Activated naive CD4-positive, alpha-beta T cell treated with anti-CD3 and anti-CD28 coated beads for 36 hours (primary cell): Measurements from ENCODE around the gene ADORA1. TPM values are rescaled to one million over a fixed set of nuclear protein-coding genes. Genes with fewer than 3 reads are reported as not detected.

Source experiments
- CTCF ChIA-PET: fragments of 350-600 bp; sonication (Branson Sonifier 250); formaldehyde crosslinking; loops from one replicate; lab custom pipeline; 2021; ENCODE audit warnings: antibody characterized with exemption; lab: Charles Lee
- DNase-seq: peaks from one replicate; pipeline ENCODE4 v3.0.0-alpha.2; 2020
- H3K27ac Mint-ChIP-seq: one replicate; pipeline ENCODE4 v1.8.0; 2021; ENCODE audit warnings: mild to moderate bottlenecking, mixed read lengths
- H3K27me3 Mint-ChIP-seq: one replicate; pipeline ENCODE4 v1.8.0; 2021; ENCODE audit warnings: low read depth, mixed read lengths
- H3K36me3 Mint-ChIP-seq: one replicate; pipeline ENCODE4 v1.8.0; 2021; ENCODE audit warnings: low read depth, mixed read lengths
- H3K4me1 Mint-ChIP-seq: one replicate; pipeline ENCODE4 v1.8.0; 2021; ENCODE audit warnings: low read depth, mixed read lengths
- H3K4me3 Mint-ChIP-seq: one replicate; pipeline ENCODE4 v1.8.0; 2021; ENCODE audit warnings: mild to moderate bottlenecking, moderate library complexity, mixed read lengths
- H3K9me3 Mint-ChIP-seq: one replicate; pipeline ENCODE4 v1.8.0; 2021; ENCODE audit warnings: mixed read lengths
- intact Hi-C: fragments of 100-400 bp; cut with micrococcal nuclease; formaldehyde crosslinking; loops from one replicate; pipeline ENCODE4 v1.15.1; 2023
- total RNA-seq, 2 experiments: library from RNA; stranded (reverse); gene quantifications; one replicate each; pipeline ENCODE4 v1.2.3, GENCODE V29; 2021

Gene ADORA1
- total RNA-seq, 2 experiments from 2014 or later = not detected

DNA sequence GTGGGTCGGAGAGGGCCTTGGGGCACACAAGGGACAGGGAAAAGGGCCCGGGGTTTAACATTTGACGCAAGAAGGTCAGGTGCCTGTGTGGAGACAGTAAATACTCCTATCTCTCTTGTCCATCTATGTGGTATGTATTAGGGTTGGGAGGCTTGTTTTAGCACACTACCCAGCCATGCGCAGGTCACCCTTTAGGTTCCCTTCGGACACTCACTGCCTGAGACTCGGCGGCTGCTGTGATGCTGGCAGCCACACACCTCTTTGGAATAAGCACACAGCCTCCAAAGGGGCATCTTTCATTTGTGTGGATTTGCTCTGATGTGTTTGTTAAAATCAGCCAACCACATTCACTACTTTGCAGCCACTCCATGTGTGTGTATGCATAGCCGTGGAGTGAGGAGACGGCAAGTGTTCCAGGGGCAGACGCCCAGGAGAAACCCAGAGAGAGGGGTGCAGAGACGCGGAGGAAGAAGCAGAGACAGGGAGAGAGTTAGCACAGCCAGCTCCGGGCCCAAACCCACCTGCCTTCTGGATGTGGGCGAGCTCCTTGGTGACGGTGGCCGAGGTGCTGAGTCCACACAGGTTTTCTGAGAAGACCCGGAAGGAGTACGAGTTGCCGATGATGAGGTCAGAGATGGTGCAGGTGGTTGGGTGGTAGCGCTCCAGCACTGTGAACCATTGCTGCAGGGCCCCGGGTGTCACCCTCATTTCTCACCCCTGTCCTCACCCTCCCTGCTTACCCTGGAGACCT is 42.4 kb downstream of the ADORA1 start:
- no peaks in the 10 kb centered on the region for H3K36me3 Mint-ChIP-seq
- intact Hi-C loops = no loop called here

DNA sequence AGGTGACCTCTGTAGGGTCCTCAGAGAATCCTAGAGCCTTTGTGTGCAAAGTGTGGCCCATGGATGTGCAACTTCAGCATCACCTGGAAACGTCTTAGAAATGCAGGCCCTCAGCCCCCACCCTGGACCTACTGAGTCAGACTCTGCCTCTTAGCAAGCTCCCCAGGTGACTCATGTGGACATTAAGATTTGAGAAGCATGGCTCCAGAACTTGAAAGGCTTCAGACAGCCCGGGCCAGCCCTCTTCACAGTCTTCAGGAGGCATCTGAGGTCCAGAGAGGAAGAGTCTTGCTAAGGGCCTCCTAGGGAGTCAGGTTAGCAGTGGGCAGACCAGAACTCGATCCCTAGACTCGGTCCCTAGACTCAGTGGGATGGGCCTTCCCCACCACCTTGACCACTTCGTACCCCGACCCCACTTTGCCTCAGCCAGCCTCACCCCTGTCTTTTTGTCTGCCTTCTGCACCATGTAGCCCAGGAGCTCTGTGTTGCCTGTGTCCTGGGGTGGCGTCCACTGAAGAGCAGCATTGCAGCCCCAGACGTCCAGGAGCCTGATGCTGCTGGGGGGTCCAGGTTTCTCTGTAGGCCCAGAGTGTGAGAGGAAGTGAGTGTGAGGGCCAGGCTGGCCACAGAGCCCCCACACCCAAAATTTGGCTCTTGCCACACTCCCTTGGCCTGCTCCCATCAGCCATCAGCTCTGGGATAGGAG is 43.3 kb downstream of the ADORA1 start:
- no peaks in the 10 kb centered on the region for H3K27me3 Mint-ChIP-seq
- H3K27ac Mint-ChIP-seq = no peak overlapping the region
- no peak overlapping the region for H3K4me3 Mint-ChIP-seq
- H3K9me3 Mint-ChIP-seq = no peaks in the 10 kb centered on the region
- intact Hi-C loops = no loop called here
- H3K36me3 Mint-ChIP-seq = no peaks in the 10 kb centered on the region
- CTCF ChIA-PET = interaction anchor here (1.0 to 3.3 kb wide), 4 partner anchors 12 to 141 kb away, joined by 3 to 37 read pairs (median 7); no protein-coding TSS in a partner anchor
- H3K4me1 Mint-ChIP-seq = no peaks in the 10 kb centered on the region
- no peak for DNase-seq

More for the DNA sequence above, 42.4 kb downstream of the ADORA1 start:
- Mint-ChIP-seq H3K4me3 (no peak overlapping the region), H3K27ac (no peak overlapping the region), H3K4me1 (no peaks in the 10 kb centered on the region), H3K9me3 (no peaks in the 10 kb centered on the region), H3K27me3 (no peaks in the 10 kb centered on the region)
- CTCF ChIA-PET = interaction anchor here (0.6 to 1.0 kb wide), 4 partner anchors 41 to 563 kb away, joined by 3 read pairs; no protein-coding TSS in a partner anchor
- DNase-seq = no peak

DNA sequence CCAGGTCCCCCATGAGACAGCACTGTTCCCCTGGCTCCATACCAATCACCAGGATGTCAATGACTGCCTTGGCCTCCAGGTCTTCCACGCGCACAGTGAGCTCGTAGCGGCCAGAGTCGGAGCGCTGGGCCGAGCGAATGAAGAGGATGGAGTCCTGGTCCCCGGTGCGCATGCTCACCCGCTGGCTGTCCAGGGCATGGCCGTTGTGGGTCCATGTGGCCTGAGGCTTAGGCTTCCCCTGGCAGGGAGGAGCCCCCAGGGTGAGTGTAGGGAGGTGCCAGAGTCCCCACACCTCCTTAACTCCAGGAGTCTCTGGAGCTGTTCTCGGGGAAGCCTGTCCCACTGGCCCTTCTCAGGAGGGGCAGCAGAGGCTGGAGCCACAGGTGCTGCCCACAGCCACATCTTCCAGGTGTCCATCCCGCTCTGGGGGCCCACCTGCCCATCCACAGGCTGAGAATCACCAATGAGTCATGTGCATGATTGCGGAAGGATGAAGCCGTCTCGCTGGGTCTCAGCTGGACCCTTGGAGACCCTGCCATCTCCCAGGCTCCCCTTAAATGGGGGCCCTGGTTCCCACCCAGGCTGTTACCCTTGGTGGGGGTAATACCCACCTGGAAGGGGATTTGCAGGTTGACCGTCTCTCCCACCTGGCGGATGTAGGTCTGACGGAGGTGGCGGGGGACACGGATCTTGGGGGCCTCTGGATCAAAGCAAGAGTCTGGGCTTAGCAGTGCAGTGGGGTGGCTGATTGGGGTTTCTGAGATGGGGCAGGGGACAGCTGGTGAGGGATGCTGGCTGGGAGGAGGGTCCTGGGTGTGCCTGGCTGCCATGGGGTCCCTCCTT is 44.0 kb downstream of the ADORA1 start:
- Mint-ChIP-seq H3K27me3 (no peaks in the 10 kb centered on the region), H3K27ac (no peak overlapping the region), H3K4me3 (no peak overlapping the region), H3K4me1 (no peaks in the 10 kb centered on the region), H3K9me3 (no peaks in the 10 kb centered on the region), H3K36me3 (no peaks in the 10 kb centered on the region)
- no peak for DNase-seq
- intact Hi-C loops = loop anchor here (1.0 to 2.0 kb wide), 2 partner anchors 53 to 132 kb away; no protein-coding TSS in a partner anchor
- CTCF ChIA-PET = interaction anchor here (0.6 to 3.3 kb wide), 18 partner anchors 9 to 268 kb away, joined by 3 to 37 read pairs (median 4); no protein-coding TSS in a partner anchor

DNA sequence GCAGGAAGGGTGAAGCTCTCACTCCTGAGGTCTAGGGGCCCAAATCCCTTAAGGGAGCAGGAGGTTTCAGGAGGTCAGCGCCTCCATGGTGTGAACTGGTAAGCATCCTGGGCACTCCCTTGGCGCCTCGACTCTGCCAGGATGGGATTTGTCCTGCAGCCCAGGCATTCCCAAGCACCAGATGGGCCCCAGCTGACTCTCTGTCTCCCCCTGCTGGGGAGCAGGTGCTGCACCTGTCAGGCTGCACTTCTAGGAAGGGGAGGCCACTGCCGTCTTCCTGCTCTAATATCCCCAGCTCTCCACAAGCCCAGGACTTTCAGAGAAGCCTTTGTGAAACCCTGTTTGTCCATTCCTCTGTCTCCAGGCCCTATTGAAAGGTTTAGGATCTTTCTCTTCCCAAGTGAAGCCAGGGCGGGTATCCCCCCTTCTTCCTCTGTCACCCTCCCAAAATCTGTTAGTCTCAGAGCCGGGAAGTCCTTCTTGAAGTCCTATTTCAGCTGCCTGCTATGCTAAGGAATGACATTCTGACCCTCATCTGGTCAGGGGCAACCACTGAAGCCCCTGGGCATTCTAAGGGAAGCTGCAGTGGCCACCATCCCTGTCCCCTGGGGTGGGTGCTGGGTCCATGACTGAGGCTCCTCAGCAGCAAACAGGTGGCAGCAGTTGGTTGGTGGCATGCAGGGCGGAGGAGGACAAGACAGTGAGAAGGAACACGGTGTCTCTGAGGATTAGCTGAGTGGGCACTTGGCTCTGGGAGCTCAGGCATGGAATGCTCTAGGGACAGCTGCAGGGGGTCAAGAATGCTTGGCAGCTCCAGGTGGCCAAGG is 44.9 kb downstream of the ADORA1 start:
- CTCF ChIA-PET = interaction anchor here (0.6 to 3.3 kb wide), 25 partner anchors 9 to 375 kb away, joined by 3 to 37 read pairs (median 4); no protein-coding TSS in a partner anchor
- Mint-ChIP-seq H3K27me3 (no peaks in the 10 kb centered on the region), H3K36me3 (no peaks in the 10 kb centered on the region), H3K4me3 (no peak overlapping the region), H3K9me3 (no peaks in the 10 kb centered on the region), H3K4me1 (no peaks in the 10 kb centered on the region), H3K27ac (no peak overlapping the region)
- intact Hi-C loops = loop anchor here (1.0 to 2.0 kb wide), 2 partner anchors 54 to 133 kb away; no protein-coding TSS in a partner anchor
- peak; percentile 61 for DNase-seq

DNA sequence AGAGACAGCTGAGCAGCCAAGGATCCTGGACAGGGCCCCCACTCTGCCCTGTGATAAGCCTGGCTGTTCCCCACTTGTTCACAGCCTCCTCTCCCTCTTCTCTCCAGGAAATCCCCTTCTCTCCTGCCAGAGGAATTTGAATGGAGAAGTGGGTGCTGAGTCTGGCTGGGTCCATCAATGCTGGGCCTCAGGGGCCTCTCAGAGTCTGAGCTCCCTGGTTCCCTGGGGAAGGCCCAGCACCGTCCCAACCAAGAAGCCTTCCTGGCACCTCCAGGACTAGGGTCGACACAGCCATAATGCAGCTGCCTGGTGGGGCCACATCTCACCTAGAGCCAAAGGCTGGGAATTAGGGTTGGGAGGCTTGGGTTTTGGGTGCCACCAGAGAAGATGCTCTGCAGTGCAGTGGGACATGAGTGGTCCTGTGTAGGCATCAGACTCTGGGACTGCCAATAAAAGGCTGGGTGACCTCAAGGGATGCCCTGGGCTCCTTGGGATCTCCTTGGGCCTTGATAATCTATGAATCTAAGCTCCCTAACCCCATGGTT is 45.6 kb downstream of the ADORA1 start:
- H3K4me1 Mint-ChIP-seq = no peaks in the 10 kb centered on the region
- no peak for DNase-seq
- H3K4me3 Mint-ChIP-seq = no peak overlapping the region
- no peak overlapping the region for H3K27ac Mint-ChIP-seq
- H3K36me3 Mint-ChIP-seq = no peaks in the 10 kb centered on the region
- H3K27me3 Mint-ChIP-seq = no peaks in the 10 kb centered on the region
- H3K9me3 Mint-ChIP-seq = no peaks in the 10 kb centered on the region
- intact Hi-C loops = loop anchor here (2.0 kb wide), 1 partner anchor 54 kb away; no protein-coding TSS in a partner anchor
- CTCF ChIA-PET = interaction anchor here (0.7 to 3.3 kb wide), 18 partner anchors 11 to 374 kb away, joined by 3 to 37 read pairs (median 4); partner anchors contain the start of gene TMEM183A

DNA sequence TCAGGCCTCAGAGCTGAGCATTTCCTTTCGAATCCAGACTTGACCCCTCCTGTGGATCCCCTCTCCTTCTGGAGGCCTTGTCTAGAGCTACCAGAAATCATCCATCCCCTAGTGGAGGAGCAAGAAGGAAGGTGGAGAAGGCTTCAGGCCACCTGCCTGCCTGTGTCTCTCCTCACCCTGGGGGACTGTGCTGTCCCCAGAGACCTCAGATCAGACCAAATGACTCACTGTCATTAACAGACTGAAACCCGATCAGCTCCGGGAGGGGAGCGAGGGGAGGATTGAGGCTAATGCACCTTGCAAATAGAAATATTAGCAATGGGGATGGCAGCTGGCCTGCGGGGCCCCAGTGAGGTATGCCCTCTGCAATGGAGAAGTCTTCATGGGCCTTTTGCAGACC is 46.0 kb downstream of the ADORA1 start:
- no peaks in the 10 kb centered on the region for H3K36me3 Mint-ChIP-seq
- CTCF ChIA-PET = interaction anchor here (0.8 to 3.3 kb wide), 12 partner anchors 12 to 166 kb away, joined by 3 to 37 read pairs (median 4); partner anchors contain the start of gene TMEM183A
- H3K27ac Mint-ChIP-seq = no peak overlapping the region
- no peak for DNase-seq
- H3K4me1 Mint-ChIP-seq = no peaks in the 10 kb centered on the region
- intact Hi-C loops = loop anchor here (2.0 kb wide), 1 partner anchor 55 kb away; no protein-coding TSS in a partner anchor
- no peak overlapping the region for H3K4me3 Mint-ChIP-seq
- H3K27me3 Mint-ChIP-seq = no peaks in the 10 kb centered on the region
- H3K9me3 Mint-ChIP-seq = no peaks in the 10 kb centered on the region

DNA sequence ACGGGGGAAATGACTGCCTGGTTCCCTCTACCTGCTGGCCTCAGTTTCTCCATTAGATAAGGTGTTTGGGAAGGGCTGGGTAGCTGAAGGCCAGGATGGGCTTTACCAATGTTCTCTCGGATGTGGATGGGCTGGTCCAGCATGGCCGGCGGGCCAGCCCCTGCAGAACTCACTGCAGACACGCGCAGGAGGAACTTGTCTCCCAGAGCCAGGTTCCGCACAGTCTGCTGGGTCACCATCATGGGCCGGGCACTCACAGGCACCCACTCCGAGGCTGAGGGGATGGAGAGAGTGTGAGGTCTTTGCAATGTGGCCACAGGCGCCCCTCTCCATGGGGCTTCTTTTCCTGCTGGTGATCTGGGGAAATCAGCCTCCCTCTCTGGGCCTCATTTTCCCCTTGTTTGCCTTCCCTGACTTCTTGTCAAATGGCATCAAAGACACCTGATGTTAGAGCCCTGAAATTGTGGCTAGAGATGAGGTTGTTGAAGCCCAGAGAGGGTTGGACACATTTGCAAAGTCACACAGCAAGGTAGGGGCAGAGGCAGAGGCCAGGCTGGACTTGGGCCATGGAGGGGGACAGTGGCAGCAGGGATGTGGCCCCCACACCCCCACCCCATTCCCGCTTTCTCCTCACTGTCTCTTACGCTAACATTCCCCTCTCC is 46.9 kb downstream of the ADORA1 start:
- H3K4me1 Mint-ChIP-seq = no peaks in the 10 kb centered on the region
- no peak for DNase-seq
- H3K27ac Mint-ChIP-seq = no peak overlapping the region
- H3K36me3 Mint-ChIP-seq = no peaks in the 10 kb centered on the region
- H3K9me3 Mint-ChIP-seq = no peaks in the 10 kb centered on the region
- CTCF ChIA-PET = interaction anchor here (1.2 kb wide), 1 partner anchor 13 kb away, joined by 3 read pairs; no protein-coding TSS in a partner anchor
- no peaks in the 10 kb centered on the region for H3K27me3 Mint-ChIP-seq
- intact Hi-C loops = no loop called here
- H3K4me3 Mint-ChIP-seq = no peak overlapping the region

DNA sequence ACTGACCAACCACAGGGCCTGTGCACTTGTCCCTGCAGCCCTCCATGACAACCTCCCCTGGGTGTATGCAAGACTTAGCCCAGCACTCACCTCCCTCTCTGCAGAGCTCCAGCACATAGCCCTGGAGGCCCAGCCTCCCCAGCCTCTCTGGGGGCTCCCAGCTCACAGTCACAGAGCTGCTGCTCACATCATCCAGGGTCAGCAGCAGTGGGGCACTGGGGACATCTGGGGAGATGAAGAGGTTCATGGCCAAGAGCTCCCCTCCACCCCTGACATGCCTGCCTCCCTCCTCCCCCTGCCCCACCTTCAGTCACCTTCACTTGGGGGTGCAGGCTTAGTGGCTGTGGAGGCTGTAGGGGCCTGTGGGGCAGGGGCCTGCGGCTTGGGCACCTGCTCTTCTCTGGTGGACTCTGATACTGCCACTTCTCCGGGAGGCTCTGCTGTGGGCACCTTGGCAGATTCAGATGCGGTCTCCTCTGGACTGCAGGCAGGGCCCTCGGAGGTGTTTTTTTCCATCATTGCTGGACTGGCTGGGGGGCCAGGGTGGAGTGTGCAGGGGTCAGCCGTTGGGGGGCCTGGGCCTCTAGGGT is 47.8 kb downstream of the ADORA1 start, which contains the start of gene MYBPH:
Gene MYBPH, minus strand, starts transcription at position 590 of the 590 bp plus-strand sequence. Its CDS starts 71 bp downstream, at position 519.
- no peaks in the 10 kb centered on the region for H3K36me3 Mint-ChIP-seq
- no peaks in the 10 kb centered on the region for H3K27me3 Mint-ChIP-seq
- CTCF ChIA-PET = interaction anchor here (0.8 kb wide), 1 partner anchor 136 kb away, joined by 3 read pairs; no protein-coding TSS in a partner anchor
- H3K4me3 Mint-ChIP-seq = no peak within 1 kb of the TSS
- no peak for DNase-seq
- no peaks in the 10 kb centered on the region for H3K9me3 Mint-ChIP-seq
- H3K27ac Mint-ChIP-seq = no peak within 1 kb of the TSS
- no peaks in the 10 kb centered on the region for H3K4me1 Mint-ChIP-seq
- intact Hi-C loops = no loop called here

DNA sequence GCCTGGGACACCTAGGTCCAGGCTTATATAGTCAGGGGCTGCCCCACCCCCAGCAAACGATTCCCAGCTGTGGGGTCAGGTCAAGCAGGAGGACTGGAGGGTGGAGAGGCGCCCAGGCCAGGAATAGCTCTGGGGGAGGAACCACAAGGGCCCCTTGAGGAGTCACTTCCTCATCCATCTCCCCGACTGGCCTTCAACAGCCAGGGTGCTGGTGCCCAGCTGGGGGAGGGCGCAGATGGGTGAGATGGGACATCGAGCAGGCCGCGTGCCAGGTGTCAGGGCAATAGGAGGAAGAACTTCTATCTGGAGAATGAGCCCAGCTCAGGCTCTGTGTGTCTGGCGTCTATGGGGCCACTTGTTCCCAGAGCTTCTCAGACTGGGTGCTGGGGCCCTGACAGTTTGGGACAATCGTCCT is 48.3 kb downstream of the ADORA1 start:
- Mint-ChIP-seq H3K27me3 (no peaks in the 10 kb centered on the region), H3K27ac (no peak overlapping the region), H3K36me3 (no peaks in the 10 kb centered on the region), H3K4me1 (no peaks in the 10 kb centered on the region), H3K9me3 (no peaks in the 10 kb centered on the region), H3K4me3 (no peak overlapping the region)
- no peak for DNase-seq
- intact Hi-C loops = no loop called here
- CTCF ChIA-PET = interaction anchor here (0.7 to 1.5 kb wide), 3 partner anchors 9 to 137 kb away, joined by 3 to 4 read pairs (median 3); no protein-coding TSS in a partner anchor
